ENCODE data around the gene RYR1.

DNA sequence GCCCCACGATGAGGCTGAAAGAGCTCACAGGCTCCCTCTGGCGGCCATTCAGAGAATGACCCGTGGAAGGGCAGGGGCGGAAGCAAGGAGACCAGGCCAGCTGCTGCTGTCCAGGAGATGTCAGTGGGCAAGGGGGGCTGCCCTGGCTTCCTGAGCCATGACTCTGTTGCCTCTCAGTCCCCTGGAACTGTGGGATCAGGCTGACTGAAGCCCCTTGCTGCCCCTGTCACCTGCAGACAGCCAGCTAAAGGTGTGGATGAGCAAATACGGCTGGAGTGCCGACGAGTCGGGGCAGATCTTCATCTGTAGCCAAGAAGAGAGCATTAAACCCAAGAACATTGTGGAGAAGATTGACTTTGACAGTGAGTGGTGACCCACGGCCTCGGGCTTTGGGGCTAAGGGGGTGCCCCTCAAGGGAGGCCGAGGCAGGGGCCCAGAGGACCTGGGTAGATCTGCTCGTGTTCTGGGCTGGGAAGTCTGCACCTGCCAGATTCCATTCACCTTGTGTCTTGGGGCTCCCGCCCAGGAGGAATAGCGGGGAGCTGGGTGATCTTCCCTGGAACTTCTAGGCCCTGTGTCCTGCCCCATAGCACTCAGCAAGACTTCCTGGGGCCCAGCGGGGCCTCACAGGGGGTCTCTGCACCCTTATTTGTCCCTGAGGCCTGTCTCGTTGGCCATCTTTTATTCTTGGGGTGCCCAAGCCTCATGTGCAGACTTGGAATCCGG is 201.4 kb downstream of the RYR1 start:
- TF ChIP-seq CTCF (IDR thresholded peaks at IDR 0.05; ENCODE audit: insufficient read depth, low read length, poor library complexity, severe bottlenecking) (peak; percentile 86), EZH2phosphoT487 (conservative IDR thresholded peaks at IDR 0.05; ENCODE audit: low read length) (no peak)

Data from SU-DHL-6 (cell line).